HL-60 (cell line): ENCODE measurements around the gene ELMO1.

Experiments used
- CTCF ChIP-seq: IDR thresholded peaks from one replicate; pipeline ENCODE4 v1.5.1; 2011; ENCODE audit warnings: low read length, control low read depth, inconsistent platforms; ENCODE audit not compliant: insufficient read depth
- POLR2AphosphoS5 ChIP-seq: IDR thresholded peaks from 2 replicates; pipeline ENCODE4 v1.6.1; 2012; ENCODE audit warnings: low read depth

DNA sequence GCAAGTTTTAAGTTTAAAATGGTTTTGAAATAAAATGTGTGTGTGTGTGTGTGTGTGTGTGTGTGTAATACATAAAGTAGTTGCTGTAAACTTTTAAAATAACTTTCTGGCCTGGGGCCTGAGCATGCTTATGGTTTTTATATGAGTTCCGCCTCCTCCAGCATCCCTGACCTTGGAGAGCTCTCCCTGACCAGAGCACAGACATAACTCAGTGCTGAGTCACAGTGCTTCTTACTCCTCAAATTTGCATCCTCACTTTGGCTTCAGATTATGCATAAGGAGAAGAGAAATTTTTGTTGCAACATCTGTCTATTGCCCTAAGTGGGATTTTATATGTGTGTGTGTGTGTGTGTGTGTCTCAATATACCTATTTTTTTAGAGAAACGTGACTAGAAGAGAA is 200.8 kb downstream of the ELMO1 start:
- TF ChIP-seq POLR2AphosphoS5 (no peak), CTCF (no peak)
